ENCODE results near the gene SLC38A2. TPM values are rescaled to one million over a fixed set of nuclear protein-coding genes. Genes with fewer than 3 reads are reported as not detected.

SLC38A2 gene
- total RNA-seq, 1 experiment from 2014 or later = 317 TPM

DNA sequence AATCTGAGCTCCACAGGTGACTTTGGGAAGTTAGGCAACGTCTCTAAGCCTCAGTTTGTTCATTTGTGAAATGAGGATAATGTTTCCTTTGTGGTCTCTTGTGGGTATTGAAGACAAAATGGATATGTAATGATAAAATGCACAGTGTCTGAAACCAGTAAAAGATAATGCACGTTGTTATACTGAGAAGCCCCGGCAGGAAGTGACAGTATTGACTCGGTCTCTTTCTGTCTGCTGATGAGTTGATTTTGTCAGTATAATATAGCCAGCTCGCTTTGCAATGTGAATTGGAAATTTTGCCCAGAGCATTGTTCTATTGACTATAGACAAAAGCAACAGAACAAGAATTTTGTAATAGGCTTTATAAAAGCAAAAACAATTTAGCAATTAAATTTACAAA lies 54.5 kb downstream of the SLC38A2 start:
- DNase-seq (ENCODE audit: low read depth) = no peak

Other genes starting within 250 kb of the SLC38A2 start
- 6.2 and 7.3 TPM in 2 replicates for gene SLC38A1, start 103.7 kb downstream of the SLC38A2 start, total RNA-seq (2014; rRNA removed; shearing (Covaris generic))

Data from RPMI7951 (cell line).